HG03521 (cell line): Measurements from ENCODE around the gene IRF2BP2.

Experiments
- ATAC-seq: cut with Tn5 transposase; IDR thresholded peaks from one replicate; pipeline ENCODE4 v1.9.1; 2021; ENCODE audit warnings: mild to moderate bottlenecking, moderate library complexity; ENCODE audit not compliant: unreplicated experiment

Gene IRF2BP2

DNA sequence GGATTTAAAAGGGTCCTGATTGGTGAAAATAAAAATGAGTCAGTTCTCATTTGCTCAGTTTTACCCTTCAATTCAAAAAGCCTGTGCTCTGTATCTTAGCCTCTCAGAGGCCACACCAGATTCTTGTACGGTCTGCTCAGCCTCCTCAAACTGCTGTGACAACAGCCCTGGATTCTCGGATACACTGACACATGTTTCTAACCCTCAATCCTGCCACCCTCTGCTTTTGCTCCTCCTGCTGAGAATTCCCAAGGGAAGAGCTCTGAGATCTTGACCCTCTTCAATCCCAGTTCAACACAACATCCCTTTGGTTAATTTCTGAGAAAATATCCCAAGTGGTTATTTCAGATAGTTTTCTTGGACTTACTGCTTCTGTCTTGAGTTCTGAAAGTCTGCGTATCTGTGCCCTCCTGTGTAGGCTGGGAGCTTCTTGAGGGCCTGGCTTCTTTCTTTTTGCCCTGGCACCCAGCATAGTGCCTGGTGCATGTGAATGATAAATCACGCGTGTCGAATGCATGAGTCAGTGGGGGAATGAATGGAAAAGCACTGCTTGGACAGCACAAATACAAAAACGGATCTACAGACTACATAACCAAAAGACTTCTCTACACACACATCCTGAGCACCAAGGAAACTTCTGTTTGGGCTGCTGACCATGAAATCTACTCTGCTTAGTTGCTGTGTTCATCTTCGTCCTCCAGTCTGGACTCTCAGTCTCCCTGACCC lies 24.5 kb downstream of the IRF2BP2 start:
- no peak for ATAC-seq

DNA sequence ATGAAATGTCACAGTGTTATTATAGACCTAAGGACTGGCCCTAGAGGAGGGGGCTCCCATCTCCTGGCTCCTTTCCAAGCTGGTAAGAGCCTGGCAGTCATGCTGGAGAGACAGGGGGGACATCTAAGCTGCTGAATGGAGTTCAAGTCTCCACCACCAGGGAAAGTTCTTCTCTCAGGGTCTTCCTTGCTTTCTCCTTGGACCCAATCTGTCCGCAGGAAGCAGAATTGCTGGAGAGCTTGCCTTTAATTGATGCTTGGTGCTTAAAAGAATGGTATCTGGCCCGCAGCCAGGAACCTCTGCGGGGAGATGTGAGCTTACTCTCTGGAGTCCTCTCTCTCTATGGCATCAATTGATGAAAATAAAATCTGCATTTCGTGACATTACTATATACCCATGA lies 25.1 kb downstream of the IRF2BP2 start:
- no peak for ATAC-seq

DNA sequence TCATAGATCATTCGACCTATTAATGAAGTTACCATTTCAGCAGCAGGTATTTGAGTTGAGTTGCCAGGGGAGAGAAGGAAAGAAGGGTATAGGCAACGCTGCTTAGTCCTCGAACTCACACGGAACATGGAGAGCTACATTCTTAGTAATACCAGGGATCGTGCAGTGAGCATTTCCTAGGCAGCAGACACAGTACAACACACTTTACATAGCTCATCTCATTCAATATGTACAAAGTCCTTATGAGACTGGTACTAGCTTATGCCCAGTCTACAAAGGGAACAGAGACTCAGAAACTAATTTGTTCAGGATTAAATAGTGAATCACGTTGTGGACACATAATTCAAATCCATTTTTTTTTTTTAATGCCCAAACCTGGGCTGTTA lies 25.6 kb downstream of the IRF2BP2 start:
- ATAC-seq, result no peak

DNA sequence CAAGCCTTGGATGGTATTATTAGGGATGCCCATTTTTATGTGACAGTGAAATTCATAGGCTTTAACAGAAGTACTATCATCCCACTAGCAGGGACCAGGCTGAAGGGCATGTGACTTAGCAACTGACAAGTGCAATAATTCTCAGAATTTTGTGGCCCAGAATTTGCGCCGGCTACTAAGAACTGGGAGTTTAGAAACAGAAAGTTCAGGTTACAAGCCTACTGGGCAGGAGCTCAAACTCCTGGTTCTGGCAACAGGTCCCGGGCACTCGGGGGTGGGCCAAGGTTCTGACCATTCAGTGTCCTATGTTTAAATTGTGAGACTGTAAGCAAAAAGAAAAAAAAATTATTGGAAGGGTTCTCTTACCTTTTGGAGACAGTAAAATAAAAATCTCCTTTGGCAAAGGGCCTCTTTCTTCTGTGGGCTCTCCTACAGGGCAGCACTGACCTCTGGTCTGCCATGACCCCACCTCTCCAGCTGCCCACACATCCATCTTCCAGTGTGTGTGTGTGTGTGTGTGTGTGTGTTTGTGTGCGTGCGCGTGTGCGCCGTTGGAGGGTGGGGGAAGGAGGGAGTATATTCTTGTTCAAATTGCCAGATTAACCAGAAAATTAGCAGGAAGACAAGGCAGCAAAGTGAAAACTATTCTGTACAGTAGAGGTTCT lies 26.1 kb downstream of the IRF2BP2 start:
- ATAC-seq, result no peak

DNA sequence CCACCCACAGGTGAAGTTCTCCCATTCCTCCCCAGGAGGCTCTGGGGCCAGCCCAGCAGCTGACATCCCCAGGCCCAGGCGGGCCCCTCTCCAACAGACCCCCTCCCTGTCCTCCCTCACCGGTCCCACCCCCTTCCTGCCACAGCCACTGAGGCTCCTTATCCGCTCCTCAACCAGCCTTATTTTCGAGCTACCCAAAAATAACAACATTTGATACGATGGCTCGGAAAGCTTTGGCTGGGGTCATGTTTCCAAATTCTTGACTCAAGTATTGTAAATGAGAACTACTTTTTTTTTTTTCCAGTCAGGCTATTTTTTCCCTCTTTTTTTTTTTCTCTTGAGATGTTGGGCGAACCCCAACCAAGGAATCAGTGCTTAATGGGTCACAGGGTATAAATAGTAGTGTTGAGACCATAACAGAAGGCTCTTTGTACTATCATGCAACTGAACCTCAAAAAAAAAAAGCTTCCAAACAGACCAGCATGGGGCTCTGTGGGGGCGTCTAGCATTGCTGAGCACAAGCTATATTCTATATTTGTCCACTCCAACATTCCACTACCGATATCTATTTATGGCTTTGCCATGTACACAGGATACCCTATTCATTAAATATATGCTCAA lies 27.2 kb downstream of the IRF2BP2 start:
- ATAC-seq, result no peak

DNA sequence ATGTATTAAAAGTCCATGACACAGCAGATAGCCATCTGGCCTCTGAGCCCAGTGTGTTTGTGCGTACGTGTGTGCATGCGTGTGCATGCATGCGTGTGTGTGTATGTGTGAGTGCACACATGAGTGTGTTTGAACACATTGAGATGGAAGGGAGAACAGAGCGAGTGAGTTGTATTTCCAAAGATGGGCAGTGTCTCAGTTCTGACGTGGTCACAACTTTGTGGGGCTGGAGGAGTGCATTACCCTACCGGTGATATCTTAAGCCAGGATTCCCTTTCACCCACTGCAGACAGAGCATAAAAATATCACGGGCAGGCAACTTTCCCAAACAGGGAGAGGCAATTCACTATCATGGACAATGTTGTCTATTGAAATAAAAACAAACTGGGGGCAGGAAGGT lies 27.8 kb downstream of the IRF2BP2 start:
- no peak for ATAC-seq

DNA sequence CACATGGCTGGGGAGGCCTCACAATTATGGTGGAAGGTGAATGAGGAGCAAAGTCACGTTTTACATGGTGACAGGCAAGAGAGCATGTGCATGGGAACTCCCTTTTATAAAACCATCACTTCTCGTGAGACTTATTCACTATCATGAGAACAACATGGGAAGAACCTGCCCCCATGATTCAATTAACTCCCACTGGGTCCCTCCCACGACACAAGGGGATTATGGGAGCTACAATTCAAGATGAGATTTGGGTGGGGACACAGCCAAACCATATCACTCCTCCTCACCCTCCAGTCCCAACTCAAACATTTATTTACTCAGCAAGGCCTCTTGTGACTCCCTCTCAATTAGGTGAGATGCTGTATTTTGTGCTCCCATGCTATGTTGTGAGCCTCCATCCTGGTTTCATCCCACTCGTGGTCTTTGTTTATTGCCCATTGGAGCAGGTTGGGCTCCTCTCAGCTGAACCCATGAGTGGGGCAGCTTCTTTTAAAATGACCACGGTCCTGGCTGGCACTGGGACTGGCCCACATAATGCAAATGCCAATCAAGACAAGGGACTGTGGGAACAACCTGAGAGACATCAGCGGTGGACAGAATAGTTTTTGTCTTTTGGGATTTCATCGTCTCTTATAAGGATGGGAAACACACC lies 28.8 kb downstream of the IRF2BP2 start:
- no peak for ATAC-seq

DNA sequence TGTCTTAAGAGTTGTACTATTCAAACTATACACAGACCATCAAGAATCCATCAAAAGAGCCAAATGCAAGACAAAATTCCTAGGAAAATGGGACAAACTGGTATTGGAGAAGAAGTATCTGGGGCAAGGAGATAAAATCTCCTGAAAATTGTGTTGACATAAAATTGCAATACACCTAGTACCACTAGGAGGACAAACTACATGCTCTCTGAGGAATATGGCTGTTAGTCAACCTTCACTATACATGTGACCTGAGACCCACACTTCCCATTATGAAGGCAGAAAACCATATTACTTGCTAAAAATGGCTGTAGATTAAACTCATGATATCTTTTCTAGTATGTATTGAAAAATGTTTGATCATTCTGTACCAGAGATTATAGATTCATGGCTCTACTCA lies 30.0 kb downstream of the IRF2BP2 start:
- no peak for ATAC-seq

DNA sequence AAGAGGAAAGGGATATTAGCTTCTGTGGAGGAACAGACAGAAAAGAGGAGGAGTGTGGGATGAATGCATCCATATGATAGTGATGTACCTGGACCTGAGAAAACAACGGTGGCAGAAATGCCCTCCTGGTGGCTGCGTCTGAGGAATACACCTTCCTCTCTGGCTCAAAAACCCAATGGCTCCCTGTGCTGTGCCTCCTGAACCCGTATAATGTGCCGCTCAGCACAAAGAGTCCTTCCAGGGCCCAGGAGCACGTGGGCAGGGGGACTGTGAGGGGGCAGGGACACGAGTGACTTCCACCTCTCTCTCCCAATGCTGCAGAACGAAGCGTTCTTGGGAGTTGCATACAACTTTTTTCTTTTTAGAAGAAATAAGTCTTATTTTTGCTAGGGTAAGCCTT lies 31.2 kb downstream of the IRF2BP2 start:
- ATAC-seq, result no peak

DNA sequence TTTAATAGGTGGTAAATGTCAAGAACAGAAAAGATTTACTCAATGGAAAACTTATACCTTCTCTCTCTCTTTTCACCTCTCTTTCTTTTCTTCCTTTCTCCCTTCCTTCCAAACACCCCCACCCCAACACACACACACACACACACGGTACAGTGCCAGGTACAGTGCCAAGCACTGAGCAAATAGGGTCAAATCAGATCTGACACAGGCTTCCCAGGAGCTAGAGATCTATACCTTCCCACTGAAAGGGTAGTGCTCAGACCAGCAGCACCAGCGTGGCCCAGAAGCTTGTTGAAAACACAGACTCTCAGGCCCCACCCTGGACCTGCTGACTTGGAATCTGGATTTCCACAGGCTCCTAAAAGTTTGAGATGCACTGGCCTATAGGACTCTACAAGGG lies 31.9 kb downstream of the IRF2BP2 start:
- no peak for ATAC-seq

DNA sequence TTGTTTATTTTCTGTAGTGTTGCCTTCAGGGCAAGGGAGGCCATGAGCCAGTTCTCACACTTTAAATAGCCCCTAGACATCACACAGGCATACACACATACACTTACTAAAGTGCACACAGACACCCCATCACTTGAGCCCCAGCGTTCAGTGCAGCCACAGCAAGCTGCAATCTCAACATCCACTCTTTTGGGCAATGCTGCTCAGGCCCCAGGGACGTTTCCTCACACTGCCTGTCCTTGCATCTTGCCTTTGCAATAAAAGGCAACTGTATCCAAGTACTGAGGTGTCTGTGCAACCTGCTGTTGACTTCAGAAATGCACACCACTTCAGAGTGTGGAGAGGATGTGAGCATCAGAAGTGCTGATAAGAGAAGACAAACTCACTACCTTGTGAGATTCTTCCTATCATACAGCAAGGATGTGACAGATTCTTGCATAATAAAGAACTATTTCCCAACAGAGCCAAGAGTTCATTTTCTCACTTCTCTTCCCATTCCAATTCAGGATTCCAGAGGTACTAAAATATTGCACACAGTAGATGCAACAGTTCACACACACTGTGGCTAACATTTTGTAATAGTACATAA lies 36.2 kb downstream of the IRF2BP2 start:
- no peak for ATAC-seq

DNA sequence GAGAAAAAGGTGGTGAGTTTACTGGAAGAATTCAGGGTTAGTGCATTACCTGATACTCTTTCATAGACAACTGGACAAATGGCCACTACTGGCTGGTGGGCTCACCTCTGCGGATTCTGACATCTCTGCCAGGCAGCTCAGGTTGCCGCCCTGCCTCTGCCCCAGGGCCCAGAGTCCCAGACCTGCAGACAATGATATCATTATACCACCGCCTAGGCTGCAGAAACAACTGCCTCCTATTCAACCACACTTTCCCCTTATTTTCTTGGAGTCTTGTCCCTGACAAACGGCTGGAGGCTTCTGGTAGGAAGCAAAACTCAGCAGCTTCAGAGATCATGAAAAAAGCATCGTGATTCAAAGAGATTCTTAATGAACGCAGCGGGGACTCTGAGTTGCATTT lies 37.0 kb downstream of the IRF2BP2 start:
- no peak for ATAC-seq

DNA sequence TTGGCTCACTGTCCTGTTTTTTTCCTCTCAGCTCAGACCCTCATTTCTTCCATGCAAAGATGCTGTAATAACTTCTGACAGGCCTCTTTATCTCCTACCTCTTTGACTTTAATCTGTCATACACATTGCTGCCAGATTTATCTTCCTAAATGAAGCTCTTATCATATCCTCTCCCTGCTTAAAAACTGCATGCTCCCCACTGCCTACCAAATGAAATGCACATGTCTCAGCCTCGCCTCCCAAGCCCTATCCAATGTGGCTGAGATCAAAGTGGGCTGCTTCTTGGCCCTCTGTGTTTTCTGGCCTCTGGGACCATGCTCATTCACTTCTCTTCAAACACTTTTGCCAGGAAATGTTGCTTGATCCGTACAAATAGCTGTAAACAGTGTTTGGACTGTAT lies 38.3 kb downstream of the IRF2BP2 start:
- no peak for ATAC-seq

DNA sequence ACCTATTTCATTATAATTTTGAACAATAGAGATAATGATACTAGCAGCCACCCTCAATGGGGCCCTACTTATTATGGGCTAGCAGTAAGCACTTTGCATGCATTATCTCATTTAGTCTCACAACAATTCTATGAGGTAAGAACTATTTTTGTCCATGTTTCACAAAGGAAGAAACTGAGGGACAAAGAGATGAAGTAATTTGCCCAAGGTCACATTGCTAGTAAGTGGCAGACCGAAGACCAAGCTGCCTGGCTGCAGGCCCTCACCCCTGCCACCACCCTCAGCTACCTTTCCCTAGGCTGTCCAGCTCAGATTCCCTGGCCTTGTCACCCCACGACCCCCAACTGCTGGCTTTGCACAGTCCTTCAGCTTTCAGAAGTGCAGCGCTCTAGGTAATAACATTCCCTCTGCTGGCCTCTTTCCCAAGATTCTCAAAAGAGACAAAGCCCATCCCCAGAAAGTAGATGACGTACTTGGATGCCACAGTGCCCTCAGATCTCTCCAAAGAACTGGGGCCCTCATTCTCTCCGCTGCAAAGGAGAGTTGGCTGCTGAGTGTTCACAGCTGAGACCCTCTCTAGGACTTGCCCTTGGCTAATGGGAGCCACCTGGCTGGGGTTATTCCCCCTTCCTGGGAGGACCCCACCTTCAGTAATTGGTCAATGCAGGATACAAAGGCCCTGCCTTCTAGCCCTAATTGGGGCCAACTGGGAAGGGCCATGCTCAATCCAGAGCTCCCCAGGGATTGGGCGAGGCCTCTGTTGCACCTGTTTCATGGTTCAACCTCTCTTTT lies 39.5 kb downstream of the IRF2BP2 start:
- no peak for ATAC-seq

DNA sequence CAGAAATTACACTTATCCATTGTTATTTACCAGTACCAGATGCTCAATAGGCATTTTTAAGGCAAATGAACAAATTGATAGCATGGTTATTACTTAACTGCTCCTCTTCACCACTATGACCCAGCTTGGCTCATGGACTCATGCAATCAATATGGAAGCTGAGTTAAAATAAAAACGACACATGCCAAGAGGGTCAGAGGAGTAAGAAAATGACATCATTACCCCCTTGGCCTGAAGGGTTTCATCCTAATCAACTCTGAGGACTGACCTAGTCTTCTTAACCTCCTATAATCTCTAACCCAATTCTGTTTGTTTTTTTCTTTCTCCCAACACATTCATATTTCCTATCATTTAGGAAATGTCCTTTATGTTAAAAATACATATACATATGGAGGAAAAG lies 41.6 kb downstream of the IRF2BP2 start:
- no peak for ATAC-seq

DNA sequence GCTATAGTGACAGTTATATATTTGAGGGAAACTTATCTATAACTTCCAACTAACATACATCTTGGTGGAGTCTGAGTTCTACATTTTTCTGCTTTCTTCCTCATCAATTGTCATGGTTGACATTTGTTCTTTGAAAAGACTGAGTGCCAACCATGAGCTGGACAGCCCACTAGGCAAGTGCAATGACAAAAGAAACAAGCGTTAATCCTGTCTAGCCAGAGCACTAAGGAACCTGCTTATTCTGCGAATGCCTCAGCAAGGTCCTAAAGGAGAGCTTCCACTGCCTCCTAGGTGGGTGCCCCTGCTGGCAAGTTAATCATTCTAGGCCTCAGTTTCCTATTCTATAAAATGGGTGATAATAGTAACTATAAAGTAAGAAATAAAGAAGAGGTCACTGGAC lies 44.8 kb downstream of the IRF2BP2 start:
- no peak for ATAC-seq

DNA sequence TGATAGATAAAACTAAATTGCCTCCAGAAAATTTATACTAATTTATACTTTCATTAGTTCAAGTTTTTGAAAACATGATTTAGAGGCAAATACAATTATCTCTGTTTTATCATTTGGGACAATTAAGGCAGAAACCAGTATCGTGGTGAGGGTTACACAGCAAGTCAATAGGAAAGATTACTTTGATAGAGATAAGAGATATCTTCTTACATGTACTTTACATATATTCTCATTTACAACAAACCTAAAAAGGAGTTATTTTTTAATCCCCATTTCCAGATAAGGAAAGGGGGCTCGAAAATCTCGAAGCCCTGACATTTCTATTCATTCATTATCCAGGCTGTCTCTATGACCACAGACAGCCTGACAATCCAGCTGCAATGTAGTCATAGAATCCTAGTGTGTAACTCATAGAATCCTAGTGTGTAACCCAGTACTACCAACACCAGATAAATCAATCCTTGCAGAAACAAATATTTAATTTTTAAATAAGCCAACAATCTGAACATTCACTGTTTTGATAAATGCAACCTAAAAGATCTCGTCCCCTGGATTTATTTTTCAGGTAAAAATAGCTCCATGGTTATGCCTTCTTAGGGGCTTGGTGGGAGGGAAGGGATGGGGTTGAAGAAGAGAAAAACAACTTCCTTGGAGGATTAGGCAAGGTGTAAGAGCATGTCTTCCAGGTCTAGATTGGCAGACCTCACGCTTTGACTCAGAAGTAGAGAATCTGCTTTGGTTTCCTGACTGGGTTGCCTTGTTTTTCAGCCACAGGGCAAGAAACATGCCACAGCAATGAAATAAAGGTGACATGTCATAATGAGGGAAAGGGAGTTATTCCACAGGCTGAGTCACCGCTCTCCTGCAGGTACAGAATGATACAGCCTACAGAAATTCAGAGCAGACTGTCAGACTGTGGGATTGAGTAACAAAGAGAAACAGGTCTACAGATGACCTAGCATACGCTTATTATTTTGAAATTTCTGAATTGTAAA lies 45.6 kb downstream of the IRF2BP2 start:
- no peak for ATAC-seq

DNA sequence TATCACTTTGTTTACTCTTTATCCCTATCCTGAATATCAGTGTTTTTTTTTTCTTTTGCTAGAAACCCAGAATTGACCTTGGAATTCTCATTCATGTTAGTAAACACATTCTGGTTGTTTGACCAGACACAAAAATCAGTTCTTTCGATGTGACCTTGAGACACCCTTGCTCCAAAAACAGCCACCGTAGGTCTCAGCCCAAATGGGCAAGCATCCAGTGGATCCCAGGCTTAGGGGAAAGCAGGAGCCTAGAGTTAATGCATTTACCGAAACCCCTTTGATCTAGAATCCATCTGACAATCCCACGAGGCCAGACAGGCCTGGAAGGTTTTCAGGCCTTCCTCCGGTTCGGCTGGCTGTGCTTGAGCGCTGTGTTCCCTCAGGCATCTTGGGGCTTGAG lies 47.6 kb downstream of the IRF2BP2 start:
- ATAC-seq, result no peak

DNA sequence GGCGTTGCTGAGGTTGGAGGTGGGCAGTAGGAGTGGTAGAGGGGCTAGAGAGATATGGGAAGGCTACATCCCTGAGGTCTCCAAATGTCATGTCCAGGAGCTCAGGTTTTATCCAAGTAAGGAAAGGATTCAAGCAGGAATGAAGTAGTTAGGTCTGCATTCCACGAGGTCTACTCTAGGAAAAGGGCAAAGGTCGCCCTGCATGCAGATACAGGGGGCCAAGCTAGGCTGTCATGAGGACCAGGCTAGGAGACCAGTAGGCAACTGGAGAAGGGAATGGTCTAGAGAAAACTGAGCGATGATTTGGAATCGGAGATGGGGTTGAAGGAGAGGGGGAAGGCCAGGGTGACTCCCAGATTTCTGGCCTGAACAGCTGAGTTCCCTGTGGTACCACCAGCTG lies 48.7 kb downstream of the IRF2BP2 start:
- no peak for ATAC-seq
